HUES64 (cell line): ENCODE results near the gene SMOC2.

Source experiments
- H3K27ac ChIP-seq: 2 replicates; pipeline ENCODE4 v1.7.0; 2013; ENCODE audit warnings: low read depth, low read length, inconsistent platforms
- H3K27me3 ChIP-seq: 2 replicates; pipeline ENCODE4 v1.6.1; 2013; ENCODE audit warnings: mild to moderate bottlenecking, low read length; ENCODE audit not compliant: insufficient read depth
- H3K36me3 ChIP-seq: 2 replicates; pipeline ENCODE4 v1.6.1; 2013; ENCODE audit warnings: mild to moderate bottlenecking, low read length; ENCODE audit not compliant: insufficient read depth
- H3K4me1 ChIP-seq: 2 replicates; pipeline ENCODE4 v1.6.1; 2013; ENCODE audit warnings: mild to moderate bottlenecking, low read length, moderate library complexity; ENCODE audit not compliant: insufficient read depth
- H3K4me3 ChIP-seq: 2 replicates; pipeline ENCODE4 v1.5.1; 2013; ENCODE audit warnings: mild to moderate bottlenecking, low read length, moderate library complexity
- H3K9ac ChIP-seq: 2 replicates; pipeline ENCODE4 v1.6.1; 2013; ENCODE audit warnings: mild to moderate bottlenecking, low read depth, low read length
- H3K9me3 ChIP-seq: 2 replicates; pipeline ENCODE4 v1.6.1; 2013; ENCODE audit warnings: low read depth, low read length; ENCODE audit not compliant: insufficient read depth
- WGBS: fragments of 150-250, 120-280 bp; methylation state at CpG from one replicate; pipeline ENCODE4 v1.1.7; 2013; ENCODE audit warnings: missing lambda C conversion rate; 5-methylcytosine and 5-hydroxymethylcytosine counted together

SMOC2 gene

GRCh38 chr6:168596344-168596743 lies 155.4 kb downstream of the SMOC2 start:
- Histone ChIP-seq H3K4me3 (no peak overlapping the region), H3K27ac (no peak overlapping the region), H3K36me3 (no peaks in the 10 kb centered on the region), H3K9ac (no peak overlapping the region), H3K9me3 (0 out of 2 replicates have a peak, but pooled peaks cover 5% of the 10 kb centered on the region), H3K4me1 (no peaks in the 10 kb centered on the region), H3K27me3 (no peaks in the 10 kb centered on the region)
- WGBS: 86% methylated on average over 11 of the region's 11 CpGs

GRCh38 chr6:168597471-168597875 lies 156.5 kb downstream of the SMOC2 start:
- no peak overlapping the region for H3K27ac ChIP-seq
- no peaks in the 10 kb centered on the region for H3K4me1 ChIP-seq
- H3K36me3 ChIP-seq: no peaks in the 10 kb centered on the region
- H3K9ac ChIP-seq: no peak overlapping the region
- no peak overlapping the region for H3K4me3 ChIP-seq
- 85% methylated on average over 8 of the region's 8 CpGs for WGBS
- H3K27me3 ChIP-seq: no peaks in the 10 kb centered on the region
- 0 out of 2 replicates have a peak, but pooled peaks cover 1% of the 10 kb centered on the region for H3K9me3 ChIP-seq

- Histone ChIP-seq H3K27ac (no peak overlapping the region), H3K4me3 (no peak overlapping the region), H3K9ac (no peak overlapping the region), H3K4me1 (no peaks in the 10 kb centered on the region), H3K27me3 (no peaks in the 10 kb centered on the region), H3K36me3 (no peaks in the 10 kb centered on the region), H3K9me3 (no peaks in the 10 kb centered on the region)
- WGBS: 94% methylated on average over 32 of the region's 32 CpGs
These were observed 157.5 kb downstream of the SMOC2 start for GRCh38 chr6:168598251-168599117.

- no peaks in the 10 kb centered on the region for H3K27me3 ChIP-seq
- H3K4me1 ChIP-seq: no peaks in the 10 kb centered on the region
- no peak overlapping the region for H3K27ac ChIP-seq
- WGBS: 83% methylated on average over 4 of the region's 4 CpGs
- H3K9me3 ChIP-seq: no peaks in the 10 kb centered on the region
- no peaks in the 10 kb centered on the region for H3K36me3 ChIP-seq
- no peak overlapping the region for H3K9ac ChIP-seq
- no peak overlapping the region for H3K4me3 ChIP-seq
These were observed 158.1 kb downstream of the SMOC2 start for GRCh38 chr6:168599118-168599494.

- Histone ChIP-seq H3K9ac (no peak overlapping the region), H3K27ac (no peak overlapping the region), H3K4me3 (no peak overlapping the region), H3K4me1 (no peaks in the 10 kb centered on the region), H3K27me3 (no peaks in the 10 kb centered on the region), H3K9me3 (no peaks in the 10 kb centered on the region), H3K36me3 (no peaks in the 10 kb centered on the region)
- 93% methylated on average over 11 of the region's 11 CpGs for WGBS
These were observed 158.9 kb downstream of the SMOC2 start for GRCh38 chr6:168599769-168600330.

GRCh38 chr6:168600381-168600780 lies 159.4 kb downstream of the SMOC2 start:
- H3K36me3 ChIP-seq: no peaks in the 10 kb centered on the region
- H3K9ac ChIP-seq: no peak overlapping the region
- H3K27me3 ChIP-seq: no peaks in the 10 kb centered on the region
- WGBS: 96% methylated on average over 10 of the region's 11 CpGs
- H3K9me3 ChIP-seq: no peaks in the 10 kb centered on the region
- no peak overlapping the region for H3K27ac ChIP-seq
- H3K4me1 ChIP-seq: no peaks in the 10 kb centered on the region
- no peak overlapping the region for H3K4me3 ChIP-seq

GRCh38 chr6:168601111-168601510 lies 160.1 kb downstream of the SMOC2 start:
- Histone ChIP-seq H3K9ac (no peak overlapping the region), H3K36me3 (no peaks in the 10 kb centered on the region), H3K9me3 (no peaks in the 10 kb centered on the region), H3K4me3 (no peak overlapping the region), H3K4me1 (no peaks in the 10 kb centered on the region), H3K27ac (no peak overlapping the region), H3K27me3 (no peaks in the 10 kb centered on the region)
- 95% methylated on average over 17 of the region's 17 CpGs for WGBS

- WGBS: 92% methylated on average over 10 of the region's 10 CpGs
- H3K27me3 ChIP-seq: no peaks in the 10 kb centered on the region
- H3K9ac ChIP-seq: no peak overlapping the region
- no peaks in the 10 kb centered on the region for H3K4me1 ChIP-seq
- no peaks in the 10 kb centered on the region for H3K36me3 ChIP-seq
- no peak overlapping the region for H3K4me3 ChIP-seq
- H3K27ac ChIP-seq: no peak overlapping the region
- H3K9me3 ChIP-seq: no peaks in the 10 kb centered on the region
These were observed 160.6 kb downstream of the SMOC2 start for GRCh38 chr6:168601546-168601945.

- H3K9ac ChIP-seq: no peak overlapping the region
- no peaks in the 10 kb centered on the region for H3K36me3 ChIP-seq
- no peak overlapping the region for H3K27ac ChIP-seq
- no peaks in the 10 kb centered on the region for H3K9me3 ChIP-seq
- H3K4me3 ChIP-seq: no peak overlapping the region
- no peaks in the 10 kb centered on the region for H3K27me3 ChIP-seq
- no peaks in the 10 kb centered on the region for H3K4me1 ChIP-seq
- WGBS: 88% methylated on average over 4 of the region's 4 CpGs
These were observed 161.6 kb downstream of the SMOC2 start for GRCh38 chr6:168602576-168602975.

- H3K4me3 ChIP-seq: no peak overlapping the region
- no peaks in the 10 kb centered on the region for H3K36me3 ChIP-seq
- H3K27ac ChIP-seq: no peak overlapping the region
- no peaks in the 10 kb centered on the region for H3K4me1 ChIP-seq
- no peaks in the 10 kb centered on the region for H3K27me3 ChIP-seq
- H3K9ac ChIP-seq: no peak overlapping the region
- no peaks in the 10 kb centered on the region for H3K9me3 ChIP-seq
- WGBS: 96% methylated on average over 4 of the region's 4 CpGs
These were observed 162.2 kb downstream of the SMOC2 start for GRCh38 chr6:168603234-168603633.

GRCh38 chr6:168605964-168606363 lies 165.0 kb downstream of the SMOC2 start:
- WGBS: 85% methylated on average over 7 of the region's 7 CpGs
- H3K4me1 ChIP-seq: no peaks in the 10 kb centered on the region

More at GRCh38 chr6:168605964-168606363, 165.0 kb downstream of the SMOC2 start:
- Histone ChIP-seq H3K36me3 (no peaks in the 10 kb centered on the region), H3K9ac (no peak overlapping the region), H3K27me3 (no peaks in the 10 kb centered on the region), H3K27ac (no peak overlapping the region), H3K4me3 (no peak overlapping the region), H3K9me3 (no peaks in the 10 kb centered on the region)
